K562 (cell line): Measurements from ENCODE around the gene NOTCH3. TPM values are rescaled to one million over a fixed set of nuclear protein-coding genes. Genes with fewer than 3 reads are reported as not detected.

Experiments
- BCLAF1 ChIP-seq, 2 experiments: fragments of 450-650 bp in 1 of 2; IDR thresholded peaks; 2 replicates each; pipeline ENCODE4 v1.6.1; 2011 to 2017; ENCODE audit warnings: low read depth in 2 of 2, antibody characterized with exemption in 1 of 2, borderline replicate concordance in 1 of 2, low read length in 1 of 2, mild to moderate bottlenecking in 1 of 2, mixed read lengths in 1 of 2; ENCODE audit not compliant: control insufficient read depth in 1 of 2
- C11orf30 ChIP-seq: fragments of 450-650 bp; IDR thresholded peaks from 2 replicates; pipeline ENCODE4 v1.6.1; 2016; ENCODE audit warnings: low read depth, mild to moderate bottlenecking
- CHD2 ChIP-seq: IDR thresholded peaks from 2 replicates; pipeline ENCODE4 v1.6.1; 2011; ENCODE audit warnings: low read depth, low read length
- DDX20 ChIP-seq: fragments of 450-650 bp; IDR thresholded peaks from 2 replicates; pipeline ENCODE4 v1.6.1; 2016; ENCODE audit warnings: missing genetic modification characterization, low read depth, mild to moderate bottlenecking, missing compliant biosample characterization, moderate library complexity
- ETS2 ChIP-seq: IDR thresholded peaks from 2 replicates; pipeline ENCODE4 v1.6.1; 2016; ENCODE audit warnings: borderline replicate concordance, missing genetic modification characterization, mild to moderate bottlenecking, moderate library complexity, missing compliant biosample characterization; ENCODE audit not compliant: poor library complexity, severe bottlenecking
- GABPA ChIP-seq: fragments of 200-800 bp; sonication (Bioruptor generic); conservative IDR thresholded peaks from 2 replicates; pipeline ENCODE4 v1.6.1; 2016; ENCODE audit warnings: low read depth, missing genetic modification characterization, missing compliant biosample characterization
- KAT2B ChIP-seq: IDR thresholded peaks from one replicate; pipeline ENCODE4 v1.6.1; 2012; ENCODE audit warnings: low read depth, mild to moderate bottlenecking, control low read depth, inconsistent platforms, low read length, moderate library complexity
- KLF6 ChIP-seq: fragments of 250-450 bp; sonication (Bioruptor Pico); IDR thresholded peaks from 2 replicates; pipeline ENCODE4 v1.4.0; 2020; ENCODE audit warnings: mild to moderate bottlenecking, moderate library complexity, borderline replicate concordance
- L3MBTL2 ChIP-seq: fragments of 450-650 bp; IDR thresholded peaks from 2 replicates; pipeline ENCODE4 v1.6.1; 2016; ENCODE audit warnings: mild to moderate bottlenecking, moderate library complexity
- MEIS2 ChIP-seq: fragments of 450-650 bp; IDR thresholded peaks from 2 replicates; pipeline ENCODE4 v1.6.1; 2014; ENCODE audit warnings: mild to moderate bottlenecking; ENCODE audit not compliant: partially characterized antibody
- NBN ChIP-seq: fragments of 450-650 bp; IDR thresholded peaks from 2 replicates; pipeline ENCODE4 v1.6.1; 2016; ENCODE audit warnings: low read depth, mild to moderate bottlenecking
- NR2F6 ChIP-seq: fragments of 450-650 bp; formaldehyde crosslinking; IDR thresholded peaks from 2 replicates; pipeline ENCODE4 v1.4.0; 2020; ENCODE audit warnings: mild to moderate bottlenecking
- POLR3G ChIP-seq: IDR thresholded peaks from 2 replicates; pipeline ENCODE4 v1.6.1; 2011; ENCODE audit not compliant: insufficient read length, insufficient replicate concordance; ENCODE audit errors: extremely low read depth
- RBM14 ChIP-seq: fragments of 200-400 bp; formaldehyde crosslinking; IDR thresholded peaks from 2 replicates; pipeline ENCODE4 v1.6.1; 2018; ENCODE audit warnings: low read depth, mild to moderate bottlenecking, low read length, moderate library complexity, borderline replicate concordance; ENCODE audit not compliant: insufficient read depth
- SPI1 ChIP-seq: IDR thresholded peaks from 2 replicates; pipeline ENCODE4 v1.6.1; 2011; ENCODE audit warnings: low read depth, low read length, control low read depth, borderline replicate concordance
- ZNF347 ChIP-seq: fragments of 450-650 bp; formaldehyde crosslinking; IDR thresholded peaks from 2 replicates; pipeline ENCODE4 v1.4.0; 2020; ENCODE audit warnings: low read depth, mild to moderate bottlenecking, moderate library complexity
- polyA plus RNA-seq, 8 experiments: library from polyadenylated mRNA; depleted of rRNA in 4 of 8; stranded (reverse) in 5 of 8; unstranded in 3 of 8; fragments of >200 nt; fragmentation: Nextera tagmentation in 2 of 8; fragmentation: Illumina TruSeq in 1 of 8; extraction: Ambion mirVana in 2 of 8; extraction: Trizol in 1 of 8; gene quantifications; 2 replicates each; pipeline versions ENCODE4 v1.2.1 to v1.2.3, GENCODE V29; 2011 to 2014; ENCODE audit warnings: inconsistent platforms in 1 of 8, missing spikeins in 1 of 8
- total RNA-seq, 7 experiments: library from RNA; depleted of rRNA in 6 of 7; stranded (reverse); fragments of >200 nt in 6 of 7; fragmentation: Illumina TruSeq in 2 of 7; extraction: Trizol in 2 of 7; gene quantifications; 2 replicates each; pipeline versions ENCODE4 v1.2.1 to v1.2.3, GENCODE V29; 2011 to 2021; ENCODE audit warnings: low replicate concordance in 1 of 7
- TF ChIP-seq, protein P1 (sequence below): sonication (generic); formaldehyde crosslinking; IDR thresholded peaks from 2 replicates; pipeline ENCODE4 v1.9.0; 2022; ENCODE audit warnings: mild to moderate bottlenecking, missing genetic modification reagents
- TF ChIP-seq, protein P2 (sequence below): fragments of 450-650 bp; formaldehyde crosslinking; IDR thresholded peaks from 2 replicates; pipeline ENCODE4 v1.4.0; 2022; ENCODE audit warnings: missing genetic modification characterization
- TF ChIP-seq, protein P3 (sequence below), 2 experiments: IDR thresholded peaks; 2 replicates each; pipeline ENCODE4 v1.6.1; 2011; ENCODE audit warnings: borderline replicate concordance in 1 of 2, control low read depth in 1 of 2, low read depth in 1 of 2, low read length in 1 of 2, mild to moderate bottlenecking in 1 of 2, mixed read lengths in 1 of 2, moderate library complexity in 1 of 2; ENCODE audit not compliant: insufficient read depth in 1 of 2, insufficient read length in 1 of 2, poor library complexity in 1 of 2, severe bottlenecking in 1 of 2; ENCODE audit errors: extremely low read depth in 1 of 2

NOTCH3 gene
- total and polyA plus RNA-seq, 9 of the 15 experiments (the other 6 are each of a cell fraction or from before 2014, with no cell fraction given): under 0.01 to 1.2 (median 0.16) TPM

- peak; percentile 44; the same call in 1 of the 2 replicates for TF ChIP-seq L3MBTL2
- no peak for TF ChIP-seq ZNF347 (CRISPR knock-in tag)
- no peak for TF ChIP-seq ETS2 (tag)
- TF ChIP-seq POLR3G: no peak
- no peak for TF ChIP-seq RBM14
- TF ChIP-seq NR2F6 (CRISPR knock-in tag): no peak
- TF ChIP-seq KLF6 (CRISPR knock-in tag): no peak
- TF ChIP-seq, protein P1, sequence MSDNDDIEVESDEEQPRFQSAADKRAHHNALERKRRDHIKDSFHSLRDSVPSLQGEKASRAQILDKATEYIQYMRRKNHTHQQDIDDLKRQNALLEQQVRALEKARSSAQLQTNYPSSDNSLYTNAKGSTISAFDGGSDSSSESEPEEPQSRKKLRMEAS: peak; percentile 47; the same call in 1 of the 2 replicates
- TF ChIP-seq NBN: no peak
- TF ChIP-seq, protein P2, sequence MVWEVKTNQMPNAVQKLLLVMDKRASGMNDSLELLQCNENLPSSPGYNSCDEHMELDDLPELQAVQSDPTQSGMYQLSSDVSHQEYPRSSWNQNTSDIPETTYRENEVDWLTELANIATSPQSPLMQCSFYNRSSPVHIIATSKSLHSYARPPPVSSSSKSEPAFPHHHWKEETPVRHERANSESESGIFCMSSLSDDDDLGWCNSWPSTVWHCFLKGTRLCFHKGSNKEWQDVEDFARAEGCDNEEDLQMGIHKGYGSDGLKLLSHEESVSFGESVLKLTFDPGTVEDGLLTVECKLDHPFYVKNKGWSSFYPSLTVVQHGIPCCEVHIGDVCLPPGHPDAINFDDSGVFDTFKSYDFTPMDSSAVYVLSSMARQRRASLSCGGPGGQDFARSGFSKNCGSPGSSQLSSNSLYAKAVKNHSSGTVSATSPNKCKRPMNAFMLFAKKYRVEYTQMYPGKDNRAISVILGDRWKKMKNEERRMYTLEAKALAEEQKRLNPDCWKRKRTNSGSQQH (CRISPR knock-in tag): no peak
- no peak for TF ChIP-seq SPI1
- 0 out of 2 replicates have a peak, but pooled peaks have one; percentile 12 for TF ChIP-seq CHD2
- TF ChIP-seq, protein P3, sequence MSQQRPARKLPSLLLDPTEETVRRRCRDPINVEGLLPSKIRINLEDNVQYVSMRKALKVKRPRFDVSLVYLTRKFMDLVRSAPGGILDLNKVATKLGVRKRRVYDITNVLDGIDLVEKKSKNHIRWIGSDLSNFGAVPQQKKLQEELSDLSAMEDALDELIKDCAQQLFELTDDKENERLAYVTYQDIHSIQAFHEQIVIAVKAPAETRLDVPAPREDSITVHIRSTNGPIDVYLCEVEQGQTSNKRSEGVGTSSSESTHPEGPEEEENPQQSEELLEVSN (IDR thresholded peaks at IDR 0.05; ENCODE audit: borderline replicate concordance in 1 of 2, extremely low read depth in 1 of 2, insufficient read depth in 1 of 2, insufficient read length in 1 of 2, low read depth in 1 of 2, low read length in 1 of 2, poor library complexity in 1 of 2, severe bottlenecking in 1 of 2): peak; percentile 11 to 47
- no peak for TF ChIP-seq MEIS2
- TF ChIP-seq GABPA: no peak
- TF ChIP-seq C11orf30: no peak
- TF ChIP-seq BCLAF1 (IDR thresholded peaks at IDR 0.05; ENCODE audit: borderline replicate concordance in 1 of 2, control insufficient read depth in 1 of 2, low read depth in 2 of 2, low read length in 1 of 2): no peak
- no peak for TF ChIP-seq DDX20 (tag)
- no peak for TF ChIP-seq KAT2B
Observed at GRCh38 chr19:15187026-15188007, 13.5 kb downstream of the NOTCH3 start (continued).
